Fibroblast of lung (primary cell): ENCODE measurements around the gene CATSPERE.

Source experiments
- CTCF ChIP-seq, 2 donors: IDR thresholded peaks in 1 of 2; conservative IDR thresholded peaks in 1 of 2; 1 replicate in 1 of 2; 2 replicates in 1 of 2; pipeline ENCODE4 v1.5.1; 2011 to 2012; ENCODE audit warnings: low read length in 2 of 2, control low read depth in 1 of 2, inconsistent platforms in 1 of 2, low read depth in 1 of 2, mild to moderate bottlenecking in 1 of 2
- EZH2 ChIP-seq: IDR thresholded peaks from 2 replicates; pipeline ENCODE4 v1.5.1; 2012; ENCODE audit warnings: low read length, control low read depth, mild to moderate bottlenecking; ENCODE audit errors: missing control alignments

- no peak for TF ChIP-seq CTCF (conservative IDR thresholded peaks at IDR 0.05 in 1 of 2, IDR thresholded peaks at IDR 0.05 in 1 of 2; ENCODE audit: low read depth in 1 of 2, low read length in 2 of 2)
- no peak for TF ChIP-seq EZH2
Observed at GRCh38 chr1:244536316-244536715, 75.2 kb downstream of the CATSPERE start.
